NAMALWA (cell line): Measurements from ENCODE around the gene CEP112.
"Not testable (repeated sequence)": the region's sequence is repeated elsewhere in the genome, so short reads cannot be mapped to it uniquely, and the experiment has no call there.

Experiments
- DNase-seq: peaks from one replicate; pipeline ENCODE4 v3.0.0-alpha.2; 2015; ENCODE audit warnings: low spot score

Gene CEP112

GRCh38 chr17:65681763-65682162, 510.2 kb downstream of the CEP112 start:
- DNase-seq, result not testable (repeated sequence)

DNA sequence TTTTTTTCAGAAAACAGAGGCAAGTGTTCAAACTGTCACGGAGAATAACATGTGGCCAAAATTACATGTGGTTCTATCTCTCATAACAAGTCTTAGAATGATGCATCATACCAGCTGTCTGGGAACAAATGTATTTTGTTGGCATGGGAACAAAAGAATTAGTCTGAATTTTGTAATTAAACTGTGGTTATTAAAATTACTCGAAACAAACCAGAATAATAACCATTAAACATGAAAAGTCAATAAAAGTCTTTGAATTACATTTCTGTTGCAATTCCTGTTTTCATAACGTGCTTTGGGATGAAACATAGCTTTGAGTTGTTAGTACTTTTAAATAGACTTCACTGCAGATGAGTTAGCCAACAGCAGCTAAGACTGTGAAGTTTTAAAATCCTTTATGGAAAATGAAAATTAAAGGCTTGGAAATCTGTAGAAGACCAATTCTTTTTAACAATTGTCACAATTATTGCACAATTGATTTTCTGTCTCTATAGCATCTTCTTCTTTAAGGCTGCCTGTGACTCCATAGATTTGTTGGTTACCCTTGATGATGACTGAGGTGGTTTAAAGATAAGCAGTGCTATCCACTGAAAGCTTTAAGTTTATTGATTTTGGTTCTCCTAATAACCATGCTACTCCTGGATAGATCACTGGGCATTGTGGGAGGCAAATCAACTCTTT, 512.6 kb downstream of the CEP112 start:
- DNase-seq, result no peak

GRCh38 chr17:65678546-65678945, 513.4 kb downstream of the CEP112 start:
- DNase-seq, result no peak

GRCh38 chr17:65677932-65678331, 514.0 kb downstream of the CEP112 start:
- no peak for DNase-seq

DNA sequence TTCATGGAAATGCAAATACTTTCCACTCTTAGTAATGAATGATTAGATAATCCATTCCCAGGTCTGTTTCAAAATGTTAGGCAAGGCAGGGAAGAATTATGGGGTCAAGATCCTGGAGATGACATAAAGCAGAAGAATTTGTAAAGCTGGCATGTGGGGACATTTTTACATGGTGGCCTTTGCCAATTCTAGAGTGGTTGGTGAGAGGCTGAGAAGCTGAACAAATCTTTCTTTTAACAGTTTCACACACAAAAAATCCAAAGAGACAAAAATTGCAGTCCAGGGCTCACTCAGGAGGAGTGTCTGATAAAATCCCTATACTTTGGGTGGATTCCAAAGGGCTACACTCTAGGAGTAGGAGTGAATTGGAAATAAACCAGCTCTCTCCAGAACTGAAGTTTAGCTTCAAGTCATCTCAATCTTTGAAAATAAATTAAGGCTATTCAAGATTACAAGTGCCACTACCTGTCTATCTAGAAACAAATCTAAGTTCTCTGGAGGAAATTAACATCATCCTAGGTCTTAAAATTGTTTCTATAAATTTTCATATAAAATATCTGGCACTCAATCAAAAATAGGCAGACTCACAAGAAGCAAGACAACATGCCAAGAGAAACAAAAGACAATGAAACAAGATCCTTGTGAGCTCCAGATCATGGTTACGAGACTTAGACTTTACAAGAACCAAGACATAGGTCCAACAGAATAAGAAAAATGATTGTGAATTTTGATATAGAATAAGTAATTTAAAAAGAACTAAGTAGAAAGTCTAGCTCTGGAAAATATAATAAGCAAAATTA, 517.5 kb downstream of the CEP112 start:
- DNase-seq, result no peak

- DNase-seq, result no peak
Measured at GRCh38 chr17:65670667-65671371, 521.1 kb downstream of the CEP112 start.

GRCh38 chr17:65668211-65668610, 523.7 kb downstream of the CEP112 start:
- no peak for DNase-seq

DNA sequence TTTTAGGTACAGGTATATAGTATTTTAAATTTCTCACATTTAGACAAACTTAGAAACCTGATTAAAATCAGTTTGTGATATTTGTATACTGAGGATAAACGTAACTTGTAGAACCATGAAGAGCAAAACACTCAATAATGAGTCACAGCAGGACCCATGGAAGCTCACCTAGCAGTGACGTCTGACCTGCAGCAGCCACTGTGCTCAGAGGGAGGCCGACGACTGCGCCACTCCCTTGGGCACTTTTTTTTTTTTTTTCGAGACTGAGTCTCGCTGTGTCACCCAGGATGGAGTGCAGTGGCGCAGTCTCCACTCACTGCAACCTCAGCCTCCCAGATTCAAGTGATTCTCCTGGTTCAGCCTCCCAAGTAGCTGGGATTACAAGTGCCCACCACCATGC, 524.3 kb downstream of the CEP112 start:
- DNase-seq, result no peak

GRCh38 chr17:65666876-65667321, 525.0 kb downstream of the CEP112 start:
- DNase-seq, result no peak

DNA sequence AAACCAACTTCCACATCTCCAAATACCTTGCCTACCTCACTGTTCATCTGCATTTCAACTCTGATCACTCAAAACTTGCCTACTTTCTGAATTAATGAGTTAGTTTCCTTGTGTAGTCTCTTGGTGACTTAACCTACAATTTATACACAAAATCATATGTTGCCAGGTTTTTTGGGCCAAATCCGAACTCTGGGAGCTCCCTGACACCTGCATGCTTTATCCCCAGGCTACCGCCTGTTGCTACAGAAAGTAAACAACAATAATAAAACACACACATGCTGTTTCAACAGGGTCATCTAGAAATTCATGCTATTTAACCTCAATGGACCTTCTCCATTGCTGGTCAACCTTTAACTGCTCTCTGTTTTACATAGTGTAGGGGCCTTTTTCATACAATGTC, 526.0 kb downstream of the CEP112 start:
- DNase-seq, result no peak

- no peak for DNase-seq
Measured at GRCh38 chr17:65664696-65665095, 527.2 kb downstream of the CEP112 start.

DNA sequence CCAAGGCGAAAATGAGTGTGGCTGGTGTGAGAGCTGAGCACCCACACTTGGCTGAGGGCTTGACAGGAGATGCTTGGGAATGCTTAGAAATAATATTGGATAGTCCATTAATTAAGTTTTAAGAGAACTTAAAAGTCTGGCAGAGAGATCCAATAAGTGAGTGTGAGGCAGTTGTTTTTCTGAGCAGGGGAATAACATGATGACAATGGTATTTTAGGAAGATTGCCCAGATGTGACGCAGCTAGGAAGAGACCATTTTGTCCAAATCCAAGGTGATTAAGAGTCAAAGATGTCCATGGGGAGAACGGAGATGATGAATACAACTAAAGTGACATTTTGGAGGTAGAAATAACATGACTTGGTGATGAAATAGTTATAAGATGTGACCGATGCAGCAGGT, 527.7 kb downstream of the CEP112 start:
- DNase-seq, result no peak

GRCh38 chr17:65662196-65662595, 529.7 kb downstream of the CEP112 start:
- no peak for DNase-seq

- no peak for DNase-seq
Measured at GRCh38 chr17:65660947-65661346, 531.0 kb downstream of the CEP112 start.

GRCh38 chr17:65660078-65660477, 531.9 kb downstream of the CEP112 start:
- DNase-seq, result no peak

DNA sequence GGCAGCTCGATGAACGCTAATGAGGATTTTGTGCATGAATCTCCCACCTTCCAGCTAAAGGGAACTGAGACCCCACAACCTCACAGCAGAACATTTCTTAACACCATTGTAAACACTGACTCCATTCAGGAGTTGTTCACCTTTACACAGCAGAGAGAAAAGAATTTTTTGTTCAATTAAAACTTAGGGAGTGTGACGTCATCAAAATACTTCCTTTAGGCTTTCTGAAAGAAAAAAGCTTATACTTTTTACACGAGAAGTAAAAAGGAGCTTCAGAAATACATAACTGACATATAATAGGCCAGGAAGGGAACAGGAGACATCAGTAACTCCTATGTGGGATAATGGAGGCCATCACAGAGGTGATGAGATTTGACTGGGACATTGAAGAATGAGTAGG, 532.4 kb downstream of the CEP112 start:
- DNase-seq, result no peak

DNA sequence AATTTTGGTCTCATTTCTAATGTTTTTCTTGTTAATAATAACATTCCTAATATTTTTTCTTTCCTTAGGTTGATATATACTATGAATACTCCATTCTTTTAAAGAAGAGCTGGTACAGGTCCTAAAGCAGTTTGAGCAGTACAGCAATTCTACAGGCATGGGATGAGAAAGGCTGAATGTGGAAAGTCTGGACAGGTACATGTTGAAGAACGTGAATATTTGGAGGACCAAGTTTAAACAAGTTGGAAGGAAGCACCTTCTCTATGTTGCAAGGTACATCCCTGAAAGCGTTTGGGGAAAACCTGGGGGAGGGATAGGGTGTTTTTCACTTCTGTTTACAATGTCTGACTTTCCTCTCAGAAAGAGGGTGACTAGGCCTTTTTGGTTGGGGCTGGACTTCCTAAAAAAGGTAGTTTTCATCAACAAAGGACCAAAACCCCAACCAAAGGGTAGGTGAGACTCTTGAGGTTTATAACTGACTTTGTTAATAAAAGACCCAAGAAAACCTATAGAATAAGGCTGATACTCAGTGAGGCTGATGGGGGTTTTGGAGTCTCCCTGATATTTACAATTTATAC, 534.6 kb downstream of the CEP112 start:
- no peak for DNase-seq

DNA sequence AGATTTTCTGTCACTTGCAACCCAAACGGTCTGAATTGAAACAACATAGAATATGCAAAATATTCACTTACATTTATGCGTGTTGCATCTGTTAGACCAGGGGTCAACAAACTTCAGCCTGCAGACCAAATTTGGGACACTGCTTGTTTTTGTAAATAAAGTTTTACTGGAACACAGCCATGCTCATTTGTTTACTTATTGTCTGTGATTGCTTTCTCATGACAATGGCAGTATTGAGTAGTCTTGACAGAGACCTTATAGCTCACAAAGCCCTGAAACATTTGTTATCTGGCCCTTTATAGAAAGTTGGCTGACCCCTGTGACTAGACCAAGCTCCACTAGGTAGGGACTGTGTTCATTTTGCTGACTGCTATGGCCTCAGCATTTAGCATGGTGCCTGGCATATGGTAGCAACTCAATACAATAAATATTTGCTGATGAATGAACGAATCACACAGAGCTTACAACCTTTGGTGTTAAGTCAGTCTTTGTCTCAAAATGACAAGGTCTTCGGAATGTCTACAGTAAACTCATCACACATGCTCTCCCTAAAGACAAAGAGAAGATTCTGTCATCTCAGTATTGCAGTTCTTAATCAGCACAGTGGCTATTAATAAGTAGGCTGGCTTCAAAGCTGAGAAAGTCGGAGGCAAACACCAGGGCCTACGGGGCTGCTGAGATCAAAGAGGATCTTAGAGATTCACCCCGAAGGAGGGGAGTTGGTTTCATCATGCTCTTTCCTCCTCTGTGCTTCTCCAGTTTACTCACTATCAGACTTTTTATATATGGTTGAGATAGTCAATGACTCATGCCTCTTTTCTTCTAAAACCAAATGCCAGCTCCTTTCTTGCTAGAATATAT, 535.3 kb downstream of the CEP112 start:
- no peak for DNase-seq

- DNase-seq, result no peak
Measured at GRCh38 chr17:65655706-65656105, 536.2 kb downstream of the CEP112 start.

DNA sequence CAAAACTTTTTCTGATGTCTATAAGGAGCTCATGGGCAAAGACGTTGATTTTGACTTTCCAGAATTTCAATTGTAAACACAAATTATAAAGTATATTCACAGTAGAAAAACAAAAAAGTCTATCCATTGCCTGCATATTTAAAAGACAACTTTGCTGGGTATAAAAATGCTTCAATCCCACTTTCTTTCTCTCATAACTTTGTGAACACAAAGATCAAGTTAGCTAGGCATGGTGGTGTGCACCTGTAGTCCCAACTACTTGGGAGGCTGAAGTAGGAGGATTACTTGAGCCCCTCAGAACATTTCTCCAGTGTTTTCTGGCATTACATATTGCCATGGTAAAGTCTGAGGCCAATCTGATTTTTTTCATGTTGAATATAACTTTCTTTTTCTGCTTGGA, 547.4 kb downstream of the CEP112 start:
- DNase-seq, result no peak

GRCh38 chr17:65638221-65638975, 553.5 kb downstream of the CEP112 start:
- no peak for DNase-seq
